Neural cell (in vitro differentiated cells): ENCODE data around the gene NRCAM. TPM values are rescaled to one million over a fixed set of nuclear protein-coding genes. Genes with fewer than 3 reads are reported as not detected.

Experiments used
- H2AFZ ChIP-seq: fragments of 200-600, 300-800 bp; sonication (generic), shearing (Covaris generic); 2 replicates; pipeline ENCODE4 v1.6.0; 2014; ENCODE audit warnings: low read depth, mild to moderate bottlenecking, antibody characterized with exemption, low read length, moderate library complexity
- H3F3A ChIP-seq: fragments of 200-600 bp; shearing (Covaris generic); 2 replicates; pipeline ENCODE4 v1.6.1; 2016; ENCODE audit warnings: mild to moderate bottlenecking, moderate library complexity, mixed read lengths, antibody characterized with exemption, low read length; ENCODE audit not compliant: insufficient read depth, poor library complexity, severe bottlenecking
- H3K27ac ChIP-seq: fragments of 200-600, 300-800 bp; sonication (generic), shearing (Covaris generic); 2 replicates; pipeline ENCODE4 v1.5.1; 2014; ENCODE audit warnings: mild to moderate bottlenecking, low read length, moderate library complexity
- H3K27me3 ChIP-seq: fragments of 300-800, 200-600 bp; sonication (generic), shearing (Covaris generic); 2 replicates; pipeline ENCODE4 v1.6.0; 2014; ENCODE audit warnings: mild to moderate bottlenecking, low read depth, low read length, moderate library complexity; ENCODE audit not compliant: insufficient read depth
- H3K36me3 ChIP-seq: fragments of 300-800, 200-600 bp; sonication (generic), shearing (Covaris generic); 2 replicates; pipeline ENCODE4 v1.5.1; 2014; ENCODE audit warnings: mild to moderate bottlenecking, antibody characterized with exemption, low read length, moderate library complexity; ENCODE audit not compliant: insufficient read depth
- H3K4me2 ChIP-seq: fragments of 300-800, 200-600 bp; sonication (generic), shearing (Covaris generic); 2 replicates; pipeline ENCODE4 v1.6.0; 2014; ENCODE audit warnings: mild to moderate bottlenecking, low read length
- H3K4me3 ChIP-seq: fragments of 300-800, 200-600 bp; sonication (generic), shearing (Covaris generic); 2 replicates; pipeline ENCODE4 v1.5.1; 2014; ENCODE audit warnings: mild to moderate bottlenecking, low read length, moderate library complexity
- H3K79me2 ChIP-seq: fragments of 200-600 bp; shearing (Covaris generic); replicated peaks from 2 replicates; pipeline ENCODE4 v1.6.0; 2014; ENCODE audit warnings: mild to moderate bottlenecking, low read length, moderate library complexity; ENCODE audit not compliant: insufficient read depth
- H3K9ac ChIP-seq: fragments of 300-800, 200-600 bp; sonication (generic), shearing (Covaris generic); 2 replicates; pipeline ENCODE4 v1.6.1; 2016; ENCODE audit warnings: mild to moderate bottlenecking, low read length, mixed read lengths
- H3K9me2 ChIP-seq: fragments of 200-600 bp; shearing (Covaris generic); 2 replicates; pipeline ENCODE4 v1.6.1; 2016; ENCODE audit warnings: mild to moderate bottlenecking, low read length, mixed read lengths; ENCODE audit not compliant: insufficient read depth
- H3K9me3 ChIP-seq: fragments of 200-600, 300-800 bp; sonication (generic), shearing (Covaris generic); 2 replicates; pipeline ENCODE4 v1.6.1; 2016; ENCODE audit warnings: mild to moderate bottlenecking, mixed run types, low read length, moderate library complexity, mixed read lengths
- H4K20me1 ChIP-seq: fragments of 200-600 bp; shearing (Covaris generic); 2 replicates; pipeline ENCODE4 v1.6.1; 2016; ENCODE audit warnings: mild to moderate bottlenecking, mixed run types; ENCODE audit not compliant: insufficient read depth
- EP300 ChIP-seq: fragments of 450-650 bp; conservative IDR thresholded peaks from 2 replicates; pipeline ENCODE4 v1.6.1; 2014; ENCODE audit warnings: antibody characterized with exemption, mild to moderate bottlenecking, moderate library complexity; ENCODE audit not compliant: poor library complexity, severe bottlenecking
- EZH2 ChIP-seq: fragments of 200-600, 300-800 bp; shearing (Covaris generic), sonication (generic); IDR thresholded peaks from 2 replicates; pipeline ENCODE4 v1.6.1; 2014; ENCODE audit warnings: antibody characterized with exemption, low read length, borderline replicate concordance, mild to moderate bottlenecking; ENCODE audit not compliant: insufficient read depth, poor library complexity, severe bottlenecking
- MXI1 ChIP-seq: fragments of 450-650 bp; conservative IDR thresholded peaks from 2 replicates; pipeline ENCODE4 v1.6.1; 2014; ENCODE audit warnings: antibody characterized with exemption, mild to moderate bottlenecking; ENCODE audit not compliant: poor library complexity, severe bottlenecking
- POLR2AphosphoS5 ChIP-seq: IDR thresholded peaks from 2 replicates; pipeline ENCODE4 v1.6.1; 2012
- RAD21 ChIP-seq: fragments of 450-650 bp; conservative IDR thresholded peaks from 2 replicates; pipeline ENCODE4 v1.6.1; 2014; ENCODE audit warnings: antibody characterized with exemption, mild to moderate bottlenecking, moderate library complexity
- SMC3 ChIP-seq: fragments of 450-650 bp; conservative IDR thresholded peaks from 2 replicates; pipeline ENCODE4 v1.6.1; 2014; ENCODE audit warnings: antibody characterized with exemption, mild to moderate bottlenecking, moderate library complexity; ENCODE audit not compliant: poor library complexity
- TAF1 ChIP-seq: IDR thresholded peaks from 2 replicates; pipeline ENCODE4 v1.6.1; 2012; ENCODE audit warnings: low read depth
- polyA plus RNA-seq: library from polyadenylated mRNA; depleted of rRNA; stranded (reverse); fragments of >200 nt; gene quantifications from 2 replicates; pipeline ENCODE4 v1.2.3, GENCODE V29; 2014
- TF ChIP-seq, protein P1 (sequence below): fragments of 450-650 bp; IDR thresholded peaks from 2 replicates; pipeline ENCODE4 v1.5.1; 2014; ENCODE audit warnings: antibody characterized with exemption, mild to moderate bottlenecking, moderate library complexity; ENCODE audit not compliant: poor library complexity, severe bottlenecking
- TF ChIP-seq, protein P2 (sequence below): IDR thresholded peaks from 2 replicates; pipeline ENCODE4 v1.6.1; 2012; ENCODE audit warnings: borderline replicate concordance

Gene NRCAM
- polyA plus RNA-seq, 1 donor from 2014 or later = 90.9 TPM

DNA sequence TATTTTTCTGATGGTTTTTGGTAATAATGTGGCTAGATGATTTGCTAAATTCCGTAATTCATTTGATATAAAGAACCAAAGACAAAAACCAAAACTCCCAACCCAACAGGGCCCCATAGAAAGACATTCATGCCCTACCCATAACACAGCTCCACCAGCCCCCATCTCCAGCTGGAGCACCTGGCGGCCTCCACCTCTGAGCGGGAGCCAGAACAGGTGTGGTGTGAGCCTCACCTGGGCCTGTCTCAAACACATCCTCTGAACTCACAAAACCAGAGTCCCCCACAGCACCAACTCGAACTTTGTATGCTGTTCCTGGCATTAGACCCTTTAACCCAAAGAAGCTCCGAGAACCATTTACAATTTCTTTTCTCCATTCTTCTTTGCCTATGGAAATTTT lies 289.5 kb downstream of the NRCAM start:
- Histone ChIP-seq H3K4me2 (no peak overlapping the region), H3K4me3 (no peak overlapping the region), H4K20me1 (no peaks in the 10 kb centered on the region), H3K9me3 (no peaks in the 10 kb centered on the region), H3K9ac (no peak overlapping the region), H3K27ac (no peak overlapping the region), H3K9me2 (no peaks in the 10 kb centered on the region), H2AFZ (no peak overlapping the region), H3K79me2 (no peaks in the 10 kb centered on the region), H3K27me3 (no peaks in the 10 kb centered on the region), H3K36me3 (no peaks in the 10 kb centered on the region), H3F3A (no peaks in the 10 kb centered on the region)
- no peak for TF ChIP-seq EP300
- TF ChIP-seq EZH2 = no peak
- TF ChIP-seq SMC3 = no peak
- TF ChIP-seq TAF1 = no peak
- no peak for TF ChIP-seq RAD21
- TF ChIP-seq, protein P1, sequence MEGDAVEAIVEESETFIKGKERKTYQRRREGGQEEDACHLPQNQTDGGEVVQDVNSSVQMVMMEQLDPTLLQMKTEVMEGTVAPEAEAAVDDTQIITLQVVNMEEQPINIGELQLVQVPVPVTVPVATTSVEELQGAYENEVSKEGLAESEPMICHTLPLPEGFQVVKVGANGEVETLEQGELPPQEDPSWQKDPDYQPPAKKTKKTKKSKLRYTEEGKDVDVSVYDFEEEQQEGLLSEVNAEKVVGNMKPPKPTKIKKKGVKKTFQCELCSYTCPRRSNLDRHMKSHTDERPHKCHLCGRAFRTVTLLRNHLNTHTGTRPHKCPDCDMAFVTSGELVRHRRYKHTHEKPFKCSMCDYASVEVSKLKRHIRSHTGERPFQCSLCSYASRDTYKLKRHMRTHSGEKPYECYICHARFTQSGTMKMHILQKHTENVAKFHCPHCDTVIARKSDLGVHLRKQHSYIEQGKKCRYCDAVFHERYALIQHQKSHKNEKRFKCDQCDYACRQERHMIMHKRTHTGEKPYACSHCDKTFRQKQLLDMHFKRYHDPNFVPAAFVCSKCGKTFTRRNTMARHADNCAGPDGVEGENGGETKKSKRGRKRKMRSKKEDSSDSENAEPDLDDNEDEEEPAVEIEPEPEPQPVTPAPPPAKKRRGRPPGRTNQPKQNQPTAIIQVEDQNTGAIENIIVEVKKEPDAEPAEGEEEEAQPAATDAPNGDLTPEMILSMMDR = no peak
- TF ChIP-seq MXI1 = no peak
- TF ChIP-seq, protein P2, sequence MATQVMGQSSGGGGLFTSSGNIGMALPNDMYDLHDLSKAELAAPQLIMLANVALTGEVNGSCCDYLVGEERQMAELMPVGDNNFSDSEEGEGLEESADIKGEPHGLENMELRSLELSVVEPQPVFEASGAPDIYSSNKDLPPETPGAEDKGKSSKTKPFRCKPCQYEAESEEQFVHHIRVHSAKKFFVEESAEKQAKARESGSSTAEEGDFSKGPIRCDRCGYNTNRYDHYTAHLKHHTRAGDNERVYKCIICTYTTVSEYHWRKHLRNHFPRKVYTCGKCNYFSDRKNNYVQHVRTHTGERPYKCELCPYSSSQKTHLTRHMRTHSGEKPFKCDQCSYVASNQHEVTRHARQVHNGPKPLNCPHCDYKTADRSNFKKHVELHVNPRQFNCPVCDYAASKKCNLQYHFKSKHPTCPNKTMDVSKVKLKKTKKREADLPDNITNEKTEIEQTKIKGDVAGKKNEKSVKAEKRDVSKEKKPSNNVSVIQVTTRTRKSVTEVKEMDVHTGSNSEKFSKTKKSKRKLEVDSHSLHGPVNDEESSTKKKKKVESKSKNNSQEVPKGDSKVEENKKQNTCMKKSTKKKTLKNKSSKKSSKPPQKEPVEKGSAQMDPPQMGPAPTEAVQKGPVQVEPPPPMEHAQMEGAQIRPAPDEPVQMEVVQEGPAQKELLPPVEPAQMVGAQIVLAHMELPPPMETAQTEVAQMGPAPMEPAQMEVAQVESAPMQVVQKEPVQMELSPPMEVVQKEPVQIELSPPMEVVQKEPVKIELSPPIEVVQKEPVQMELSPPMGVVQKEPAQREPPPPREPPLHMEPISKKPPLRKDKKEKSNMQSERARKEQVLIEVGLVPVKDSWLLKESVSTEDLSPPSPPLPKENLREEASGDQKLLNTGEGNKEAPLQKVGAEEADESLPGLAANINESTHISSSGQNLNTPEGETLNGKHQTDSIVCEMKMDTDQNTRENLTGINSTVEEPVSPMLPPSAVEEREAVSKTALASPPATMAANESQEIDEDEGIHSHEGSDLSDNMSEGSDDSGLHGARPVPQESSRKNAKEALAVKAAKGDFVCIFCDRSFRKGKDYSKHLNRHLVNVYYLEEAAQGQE = no peak
- no peak for TF ChIP-seq POLR2AphosphoS5

DNA sequence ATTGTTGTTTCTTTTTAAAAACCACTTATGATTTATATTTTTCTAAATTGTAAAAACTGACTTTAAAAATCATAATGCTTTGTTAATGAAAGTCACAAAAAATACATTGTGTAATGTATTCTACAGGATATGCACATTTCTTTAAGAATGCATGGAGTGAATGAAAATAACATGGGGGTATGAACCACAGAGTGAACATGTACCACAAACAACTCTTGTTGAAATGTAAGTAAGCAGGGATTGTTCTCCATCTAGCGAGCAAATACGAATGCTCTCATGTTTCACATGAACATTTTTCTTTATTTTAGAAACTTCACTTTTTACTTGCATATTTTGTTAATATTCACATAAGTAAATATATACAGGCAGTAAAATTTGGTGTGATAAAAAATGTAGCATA lies 290.5 kb downstream of the NRCAM start:
- H3F3A ChIP-seq = no peaks in the 10 kb centered on the region
- no peak overlapping the region for H3K4me3 ChIP-seq
- no peak overlapping the region for H3K27ac ChIP-seq
- H3K9ac ChIP-seq = no peak overlapping the region
- H3K27me3 ChIP-seq = no peaks in the 10 kb centered on the region
- H2AFZ ChIP-seq = no peak overlapping the region
- no peaks in the 10 kb centered on the region for H3K9me2 ChIP-seq
- TF ChIP-seq POLR2AphosphoS5 (no peak), MXI1 (no peak), RAD21 (no peak), EP300 (no peak), TAF1 (no peak), SMC3 (no peak), EZH2 (no peak)
- TF ChIP-seq, protein P1 = no peak
- TF ChIP-seq, protein P2 = no peak
- no peaks in the 10 kb centered on the region for H3K9me3 ChIP-seq
- no peak overlapping the region for H3K4me2 ChIP-seq
- H3K79me2 ChIP-seq = no peaks in the 10 kb centered on the region
- no peaks in the 10 kb centered on the region for H3K36me3 ChIP-seq
- no peaks in the 10 kb centered on the region for H4K20me1 ChIP-seq
